Ishikawa (cell line): ENCODE data around the gene COMMD1.

Experiments
- CEBPB ChIP-seq: IDR thresholded peaks from 2 replicates; pipeline ENCODE4 v1.6.1; 2012
- EGR1 ChIP-seq: IDR thresholded peaks from 2 replicates; pipeline ENCODE4 v1.6.1; 2012
- EP300 ChIP-seq: IDR thresholded peaks from 2 replicates; pipeline ENCODE4 v1.6.1; 2012; ENCODE audit warnings: borderline replicate concordance
- MAX ChIP-seq: IDR thresholded peaks from 2 replicates; pipeline ENCODE4 v1.6.1; 2012
- TAF1 ChIP-seq: IDR thresholded peaks from 2 replicates; pipeline ENCODE4 v1.6.1; 2012; ENCODE audit warnings: low read depth, mild to moderate bottlenecking
- TCF12 ChIP-seq: IDR thresholded peaks from 2 replicates; pipeline ENCODE4 v1.6.1; 2012; ENCODE audit warnings: low read depth
- USF1 ChIP-seq: IDR thresholded peaks from 2 replicates; pipeline ENCODE4 v1.6.1; 2012
- ZBTB7A ChIP-seq: IDR thresholded peaks from 2 replicates; pipeline ENCODE4 v1.6.1; 2012; ENCODE audit warnings: low read depth

GRCh38 chr2:62118160-62118559, 212.7 kb downstream of the COMMD1 start:
- TF ChIP-seq EGR1: no peak
- no peak for TF ChIP-seq EP300
- no peak for TF ChIP-seq MAX
- no peak for TF ChIP-seq ZBTB7A
- TF ChIP-seq TCF12: no peak
- TF ChIP-seq CEBPB: no peak
- no peak for TF ChIP-seq USF1
- no peak for TF ChIP-seq TAF1
